DMS153 (cell line): Measurements from ENCODE around the gene MTHFS.
"Not testable (repeated sequence)": the region's sequence is repeated elsewhere in the genome, so short reads cannot be mapped to it uniquely, and the experiment has no call there.

Experiments used
- DNase-seq: peaks from one replicate; lab custom pipeline; 2025; lab: John Stamatoyannopoulos, UW

The MTHFS gene

GRCh38 chr15:79896634-79897379 is at the start of gene MTHFS:
MTHFS (minus strand) TSS chr15:79897014; CDS start chr15:79896988, 26 bp downstream.
- peak; percentile 25 for DNase-seq

- no peak for DNase-seq
These were observed 47.8 kb upstream of the MTHFS start for GRCh38 chr15:79944622-79945021.

- no peak for DNase-seq
These were observed 47.0 kb upstream of the MTHFS start for GRCh38 chr15:79943820-79944219.

- no peak for DNase-seq
These were observed 46.1 kb upstream of the MTHFS start for GRCh38 chr15:79942741-79943481.

GRCh38 chr15:79939399-79939798 is 42.6 kb upstream of the MTHFS start:
- DNase-seq, result no peak

- DNase-seq, result no peak
These were observed 41.3 kb upstream of the MTHFS start for GRCh38 chr15:79938143-79938542.

GRCh38 chr15:79935556-79936201 is 38.9 kb upstream of the MTHFS start:
- DNase-seq, result not testable (repeated sequence)

GRCh38 chr15:79933231-79933630 is 36.4 kb upstream of the MTHFS start:
- DNase-seq, result no peak

- no peak for DNase-seq
These were observed 35.6 kb upstream of the MTHFS start for GRCh38 chr15:79932447-79932846.

- DNase-seq, result no peak
These were observed 33.7 kb upstream of the MTHFS start for GRCh38 chr15:79930516-79930915.

- DNase-seq, result no peak
These were observed 32.6 kb upstream of the MTHFS start for GRCh38 chr15:79929412-79929811.

GRCh38 chr15:79926116-79926515 is 29.3 kb upstream of the MTHFS start:
- DNase-seq, result not testable (repeated sequence)

- DNase-seq, result no peak
These were observed 27.6 kb upstream of the MTHFS start for GRCh38 chr15:79924379-79924778.

- peak; percentile 84 for DNase-seq
These were observed 26.8 kb upstream of the MTHFS start for GRCh38 chr15:79923515-79924169.

- DNase-seq, result no peak
These were observed 26.3 kb upstream of the MTHFS start for GRCh38 chr15:79923079-79923514.

- no peak for DNase-seq
These were observed 25.8 kb upstream of the MTHFS start for GRCh38 chr15:79922512-79923078.

GRCh38 chr15:79919749-79920511 is 23.1 kb upstream of the MTHFS start:
- no peak for DNase-seq

- no peak for DNase-seq
These were observed 22.4 kb upstream of the MTHFS start for GRCh38 chr15:79919090-79919748.

GRCh38 chr15:79918278-79918677 is 21.5 kb upstream of the MTHFS start:
- DNase-seq, result no peak

- DNase-seq, result no peak
These were observed 19.8 kb upstream of the MTHFS start for GRCh38 chr15:79916502-79917132.
